ENCODE data around the gene RND3. TPM values are rescaled to one million over a fixed set of nuclear protein-coding genes. Genes with fewer than 3 reads are reported as not detected.
A peak's percentile ranks its signal among the peaks of the same experiment; 100 is the strongest.

RND3 gene, protein sequence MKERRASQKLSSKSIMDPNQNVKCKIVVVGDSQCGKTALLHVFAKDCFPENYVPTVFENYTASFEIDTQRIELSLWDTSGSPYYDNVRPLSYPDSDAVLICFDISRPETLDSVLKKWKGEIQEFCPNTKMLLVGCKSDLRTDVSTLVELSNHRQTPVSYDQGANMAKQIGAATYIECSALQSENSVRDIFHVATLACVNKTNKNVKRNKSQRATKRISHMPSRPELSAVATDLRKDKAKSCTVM
- 10 to 100 TPM; 14.8 to 36.2 (median 24.5) TPM for polyA plus RNA-seq
- long read RNA-seq, donor 1 = 0 reads
- long read RNA-seq, donor 2, partial matches to known transcripts = 0 of 3 reads
- long read RNA-seq, donor 2, other reads (novel, unspliced or antisense) = 0 of 3 reads
- long read RNA-seq, donor 3, partial matches to known transcripts = 0 of 3 reads
- long read RNA-seq, donor 3, other reads (novel, unspliced or antisense) = 0 of 3 reads
- long read RNA-seq, donor 4 = 0 reads
- long read RNA-seq, donor 5, partial matches to known transcripts = 0 of 5 reads
- long read RNA-seq, donor 5, other reads (novel, unspliced or antisense) = 0 of 5 reads
- long read RNA-seq, donor 6, partial matches to known transcripts = 0 of 4 reads
- long read RNA-seq, donor 6, other reads (novel, unspliced or antisense) = 0 of 4 reads
- long read RNA-seq, donor 7 = 0 reads
- long read RNA-seq, donor 8 = 0 reads
- long read RNA-seq, donor 9 = 0 reads
- long read RNA-seq, donor 10, transcript RND3-202 (5 exons, 2,777 nt) = major isoform, 14 of 21 reads
- long read RNA-seq, donor 10, transcript RND3-201 (6 exons, 2,711 nt) = minor isoform, 5 of 21 reads
- long read RNA-seq, donor 10, partial matches to known transcripts = 0 of 21 reads
- long read RNA-seq, donor 10, other reads (novel, unspliced or antisense) = 0 of 21 reads

DNA sequence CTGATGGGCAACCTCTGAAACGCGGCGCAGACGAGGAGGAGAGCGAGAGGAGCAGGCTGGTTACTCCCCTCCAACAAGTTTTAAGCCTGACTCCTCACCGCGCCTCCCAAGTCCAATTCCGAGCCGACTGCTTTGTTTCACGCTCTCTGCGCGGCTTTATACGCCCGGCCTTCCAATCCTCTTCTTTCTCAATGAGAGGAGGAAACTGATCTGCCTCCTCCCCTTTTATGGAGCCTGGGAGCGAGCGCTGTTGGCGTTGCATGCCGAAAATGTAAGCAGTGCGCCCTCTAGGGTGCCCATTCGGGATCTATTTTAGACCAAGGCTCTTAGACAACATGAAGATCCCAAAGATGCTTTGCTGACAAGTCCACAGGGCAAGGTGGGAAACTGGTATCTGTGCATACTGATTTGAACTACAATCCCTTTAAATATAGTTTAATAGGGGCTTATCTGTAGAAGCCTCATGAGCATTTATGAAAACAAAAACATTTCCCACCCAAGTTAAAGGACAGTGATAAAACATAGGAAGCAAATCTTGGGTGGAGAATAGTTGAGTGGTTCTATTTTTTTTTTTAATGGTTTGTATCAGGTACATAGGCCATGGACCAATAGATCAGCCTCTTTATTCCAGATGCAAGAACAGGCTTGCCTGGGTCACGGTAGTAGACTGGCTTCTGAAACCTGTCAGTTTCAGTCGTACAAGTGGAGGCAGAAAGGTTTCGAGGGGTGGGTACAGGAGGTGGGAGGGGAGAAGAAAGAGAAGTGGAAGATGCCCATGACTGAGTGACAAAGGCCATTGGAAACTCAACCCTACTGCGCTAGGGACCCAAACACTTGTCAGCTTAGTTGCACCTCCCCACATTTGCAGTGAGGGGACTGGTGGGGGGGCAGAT is at the start of gene RND3:
Gene RND3, minus strand, starts transcription at position 131 of the 893 bp plus-strand sequence. CDS start 250 bp downstream, outside the sequence.
- Histone ChIP-seq H3K27me3 (ENCODE audit: control insufficient read depth in 3 of 3, insufficient read depth in 3 of 3, low read length in 3 of 3) (peaks cover 0 to 6% (median 0%) of the 10 kb centered on the region in 3 donors), H3K9me3 (ENCODE audit: control insufficient read depth in 2 of 2, insufficient read depth in 1 of 2, low read depth in 1 of 2, low read length in 1 of 2) (no peaks in the 10 kb centered on the region), H3K27ac (ENCODE audit: low read depth in 1 of 3, low read length in 2 of 3) (peak within 1 kb of the TSS; percentile 90 to 95 (median 91)), H3K4me3 (ENCODE audit: low read depth in 1 of 3, low read length in 3 of 3) (peak within 1 kb of the TSS; percentile 75 to 95 (median 89)), H3K4me1 (ENCODE audit: control insufficient read depth in 3 of 3, insufficient read depth in 2 of 3, low read depth in 1 of 3, low read length in 2 of 3) (peaks cover 0 to 15% (median 3%) of the 10 kb centered on the region in 3 donors), H3K36me3 (ENCODE audit: control insufficient read depth in 3 of 3, insufficient read depth in 2 of 3, low read depth in 1 of 3, low read length in 3 of 3) (no peaks in the 10 kb centered on the region)
- peak; percentile 98 for DNase-seq
- no peak for FAIRE-seq
- 12 to 16% (median 13%) methylated on average over 24 of the region's 24 CpGs for WGBS, 3 donors

DNA sequence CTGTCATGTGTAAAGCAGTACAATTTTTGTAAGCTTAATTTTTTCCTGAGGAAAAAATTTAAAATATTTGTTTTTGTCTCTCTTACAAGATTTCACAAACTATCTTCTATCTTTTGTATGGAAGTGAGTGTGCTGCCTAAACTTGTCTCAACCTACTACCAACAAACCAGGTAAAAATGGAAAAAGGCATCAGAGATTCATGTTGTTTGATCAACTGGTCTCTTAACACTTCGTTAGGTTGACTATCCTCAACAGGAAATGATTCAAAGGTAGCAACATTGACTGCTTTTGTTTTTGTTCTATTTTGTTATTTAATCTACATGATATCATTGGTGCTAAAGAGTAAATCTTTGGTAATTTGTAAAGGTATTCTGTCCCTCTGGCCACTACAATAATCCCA is 47.7 kb upstream of the RND3 start:
- Histone ChIP-seq H3K36me3 (ENCODE audit: control insufficient read depth in 3 of 3, insufficient read depth in 2 of 3, low read depth in 1 of 3, low read length in 3 of 3) (no peaks in the 10 kb centered on the region), H3K27me3 (ENCODE audit: control insufficient read depth in 3 of 3, insufficient read depth in 3 of 3, low read length in 3 of 3) (no peaks in the 10 kb centered on the region), H3K4me1 (ENCODE audit: control insufficient read depth in 3 of 3, insufficient read depth in 2 of 3, low read depth in 1 of 3, low read length in 2 of 3) (no peaks in the 10 kb centered on the region), H3K4me3 (ENCODE audit: low read depth in 1 of 3, low read length in 3 of 3) (no peak overlapping the region), H3K27ac (ENCODE audit: low read depth in 1 of 3, low read length in 2 of 3) (no peak overlapping the region), H3K9me3 (ENCODE audit: control insufficient read depth in 2 of 2, insufficient read depth in 1 of 2, low read depth in 1 of 2, low read length in 1 of 2) (no peaks in the 10 kb centered on the region)
- DNase-seq = no peak
- WGBS, 3 donors = 57 to 84% (median 74%) methylated on average over 1 of the region's 1 CpG
- FAIRE-seq = no peak

DNA sequence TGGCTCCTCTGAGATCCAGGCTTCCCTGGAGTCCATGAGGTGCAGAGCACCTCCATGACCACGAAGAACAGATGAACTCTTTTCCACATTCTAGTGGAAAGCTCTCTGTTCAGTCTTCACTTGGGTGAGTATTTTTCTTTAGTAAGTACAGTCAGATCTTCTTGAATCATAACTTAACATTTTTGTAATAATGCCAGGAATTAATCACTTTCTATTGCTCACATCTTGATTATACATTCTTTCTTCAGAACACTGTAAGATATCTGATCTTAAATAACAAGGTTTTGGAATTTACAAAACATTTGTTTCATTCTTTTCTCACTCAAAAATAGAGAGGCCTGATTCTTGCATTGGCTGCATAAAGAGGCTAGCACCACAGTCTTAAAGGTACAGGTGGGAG is 45.4 kb upstream of the RND3 start:
- Histone ChIP-seq H3K36me3 (ENCODE audit: control insufficient read depth in 3 of 3, insufficient read depth in 2 of 3, low read depth in 1 of 3, low read length in 3 of 3) (no peaks in the 10 kb centered on the region), H3K4me1 (ENCODE audit: control insufficient read depth in 3 of 3, insufficient read depth in 2 of 3, low read depth in 1 of 3, low read length in 2 of 3) (peaks cover 0 to 10% (median 0%) of the 10 kb centered on the region in 3 donors), H3K27me3 (ENCODE audit: control insufficient read depth in 3 of 3, insufficient read depth in 3 of 3, low read length in 3 of 3) (no peaks in the 10 kb centered on the region), H3K9me3 (ENCODE audit: control insufficient read depth in 2 of 2, insufficient read depth in 1 of 2, low read depth in 1 of 2, low read length in 1 of 2) (no peaks in the 10 kb centered on the region), H3K4me3 (ENCODE audit: low read depth in 1 of 3, low read length in 3 of 3) (no peak overlapping the region), H3K27ac (ENCODE audit: low read depth in 1 of 3, low read length in 2 of 3) (no peak overlapping the region)
- no peak for DNase-seq
- WGBS, 3 donors = 70 to 77% (median 71%) methylated on average over 1 of the region's 1 CpG
- no peak for FAIRE-seq

DNA sequence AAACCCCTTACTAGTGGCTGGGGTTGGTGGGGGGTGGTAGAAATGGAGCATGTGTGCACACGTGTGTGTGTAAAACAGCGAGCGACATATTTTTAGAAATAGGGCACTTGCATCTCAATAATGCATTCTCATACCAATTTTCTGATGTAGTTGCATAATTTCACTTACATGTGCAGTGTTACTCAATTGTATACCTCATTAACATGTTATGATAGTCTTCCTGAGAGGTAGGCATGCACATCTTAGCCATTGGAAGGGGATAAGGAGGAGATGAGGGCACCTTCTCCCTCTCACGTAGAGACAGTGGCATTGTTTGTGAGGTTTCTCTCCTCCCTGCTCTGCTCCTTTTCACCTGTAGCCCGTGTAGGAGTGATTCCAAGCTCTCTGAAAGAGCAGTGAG is 44.6 kb upstream of the RND3 start:
- Histone ChIP-seq H3K4me3 (ENCODE audit: low read depth in 1 of 3, low read length in 3 of 3) (no peak overlapping the region), H3K9me3 (ENCODE audit: control insufficient read depth in 2 of 2, insufficient read depth in 1 of 2, low read depth in 1 of 2, low read length in 1 of 2) (no peaks in the 10 kb centered on the region), H3K4me1 (ENCODE audit: control insufficient read depth in 3 of 3, insufficient read depth in 2 of 3, low read depth in 1 of 3, low read length in 2 of 3) (peaks cover 0 to 10% (median 0%) of the 10 kb centered on the region in 3 donors), H3K27ac (ENCODE audit: low read depth in 1 of 3, low read length in 2 of 3) (no peak overlapping the region), H3K27me3 (ENCODE audit: control insufficient read depth in 3 of 3, insufficient read depth in 3 of 3, low read length in 3 of 3) (no peaks in the 10 kb centered on the region), H3K36me3 (ENCODE audit: control insufficient read depth in 3 of 3, insufficient read depth in 2 of 3, low read depth in 1 of 3, low read length in 3 of 3) (no peaks in the 10 kb centered on the region)
- FAIRE-seq (no peak), DNase-seq (no peak)
- 85 to 92% (median 86%) methylated on average over 5 of the region's 5 CpGs for WGBS, 3 donors

DNA sequence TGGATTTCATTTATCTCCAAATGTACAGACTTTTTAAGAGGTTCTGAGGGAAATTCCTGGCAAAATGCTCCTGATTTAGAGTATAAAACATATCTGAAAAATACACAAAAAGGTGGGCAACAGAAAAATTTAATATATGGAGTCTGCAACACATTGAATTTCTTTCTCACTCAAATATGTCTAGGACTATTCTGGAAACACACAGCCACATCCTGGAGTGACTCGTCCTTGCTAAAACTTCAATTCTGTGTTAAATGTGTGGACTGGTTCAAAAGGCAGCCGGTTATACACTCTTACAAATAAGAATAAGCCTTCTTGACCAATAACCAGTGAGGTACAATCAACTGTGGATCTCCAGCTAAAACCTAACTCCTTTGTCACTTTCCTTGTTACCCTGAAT is 44.1 kb upstream of the RND3 start:
- H3K4me3 ChIP-seq (ENCODE audit: low read depth in 1 of 3, low read length in 3 of 3) = no peak overlapping the region
- peaks cover 0 to 12% (median 0%) of the 10 kb centered on the region in 3 donors for H3K4me1 ChIP-seq (ENCODE audit: control insufficient read depth in 3 of 3, insufficient read depth in 2 of 3, low read depth in 1 of 3, low read length in 2 of 3)
- no peak for DNase-seq
- no peak overlapping the region for H3K27ac ChIP-seq (ENCODE audit: low read depth in 1 of 3, low read length in 2 of 3)
- H3K36me3 ChIP-seq (ENCODE audit: control insufficient read depth in 3 of 3, insufficient read depth in 2 of 3, low read depth in 1 of 3, low read length in 3 of 3) = no peaks in the 10 kb centered on the region
- FAIRE-seq = no peak
- H3K9me3 ChIP-seq (ENCODE audit: control insufficient read depth in 2 of 2, insufficient read depth in 1 of 2, low read depth in 1 of 2, low read length in 1 of 2) = no peaks in the 10 kb centered on the region
- H3K27me3 ChIP-seq (ENCODE audit: control insufficient read depth in 3 of 3, insufficient read depth in 3 of 3, low read length in 3 of 3) = no peaks in the 10 kb centered on the region
- WGBS, 3 donors = 86 to 93% (median 89%) methylated on average over 2 of the region's 2 CpGs

DNA sequence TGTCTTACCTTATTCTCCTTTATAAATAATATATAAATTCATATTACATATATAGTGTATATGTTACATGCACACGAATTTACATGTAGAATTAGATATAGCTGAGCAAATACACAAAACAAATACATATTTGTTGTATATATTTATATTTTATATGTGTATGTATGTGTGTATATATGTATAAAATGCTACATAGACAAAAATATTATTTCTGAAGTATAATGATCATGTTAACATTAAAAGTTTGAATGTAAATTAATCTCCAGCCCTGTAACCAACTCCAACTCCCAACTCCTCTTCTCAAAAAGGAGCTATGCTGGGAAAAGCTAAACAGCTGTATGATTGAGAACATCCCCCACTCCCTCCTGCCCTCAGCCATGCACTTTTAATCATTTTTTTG is 42.7 kb upstream of the RND3 start:
- Histone ChIP-seq H3K27me3 (ENCODE audit: control insufficient read depth in 3 of 3, insufficient read depth in 3 of 3, low read length in 3 of 3) (no peaks in the 10 kb centered on the region), H3K36me3 (ENCODE audit: control insufficient read depth in 3 of 3, insufficient read depth in 2 of 3, low read depth in 1 of 3, low read length in 3 of 3) (no peaks in the 10 kb centered on the region), H3K9me3 (ENCODE audit: control insufficient read depth in 2 of 2, insufficient read depth in 1 of 2, low read depth in 1 of 2, low read length in 1 of 2) (no peaks in the 10 kb centered on the region), H3K4me1 (ENCODE audit: control insufficient read depth in 3 of 3, insufficient read depth in 2 of 3, low read depth in 1 of 3, low read length in 2 of 3) (peaks cover 0 to 24% (median 0%) of the 10 kb centered on the region in 3 donors), H3K27ac (ENCODE audit: low read depth in 1 of 3, low read length in 2 of 3) (no peak overlapping the region), H3K4me3 (ENCODE audit: low read depth in 1 of 3, low read length in 3 of 3) (no peak overlapping the region)
- DNase-seq (no peak), FAIRE-seq (no peak)
- WGBS, 3 donors = 68 to 79% (median 69%) methylated on average over 1 of the region's 1 CpG

DNA sequence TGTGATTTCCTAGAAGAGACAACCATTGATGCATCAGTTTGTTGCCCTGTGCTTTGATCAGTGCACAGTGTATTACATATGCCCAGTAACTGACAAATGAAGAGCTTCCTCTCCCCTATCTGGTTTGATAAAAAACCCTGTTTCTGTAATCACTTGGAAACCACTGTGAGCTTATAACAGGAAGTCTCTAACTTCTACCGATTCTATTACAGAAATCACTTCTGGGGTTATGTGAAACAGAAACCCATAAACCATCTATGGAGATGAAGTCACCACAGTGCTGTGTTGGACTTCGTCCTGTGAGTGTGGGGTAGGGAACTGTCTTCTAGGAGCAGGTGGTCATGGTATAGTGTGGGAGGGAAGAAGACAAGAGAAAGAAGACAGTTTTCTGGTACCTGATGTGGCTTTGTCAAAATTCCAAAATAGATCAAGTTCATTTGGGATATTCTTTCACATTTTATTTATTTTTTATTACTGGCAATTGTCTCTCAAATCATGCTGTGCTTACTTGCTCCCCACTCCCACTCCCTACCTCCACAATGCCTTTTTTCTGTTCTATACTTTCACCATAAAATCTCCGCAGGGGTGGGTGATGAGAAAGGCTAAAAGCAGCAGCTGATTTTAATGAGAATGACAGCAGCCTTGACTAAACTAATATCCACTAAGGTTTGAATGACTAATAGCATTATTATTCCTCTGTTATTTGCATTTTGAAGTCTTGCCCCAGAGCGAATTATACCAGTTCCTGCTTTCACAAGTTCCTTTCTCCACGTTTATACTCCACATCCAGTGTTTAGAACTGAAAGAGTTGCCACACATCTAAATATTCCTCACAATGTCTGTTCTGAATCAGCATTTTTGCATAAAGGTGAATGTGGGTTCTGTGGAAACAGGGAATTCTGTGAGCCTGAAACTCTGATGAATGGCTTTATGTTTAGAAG is 41.7 kb upstream of the RND3 start:
- peaks cover 0 to 24% (median 0%) of the 10 kb centered on the region in 3 donors for H3K4me1 ChIP-seq (ENCODE audit: control insufficient read depth in 3 of 3, insufficient read depth in 2 of 3, low read depth in 1 of 3, low read length in 2 of 3)
- H3K27me3 ChIP-seq (ENCODE audit: control insufficient read depth in 3 of 3, insufficient read depth in 3 of 3, low read length in 3 of 3) = no peaks in the 10 kb centered on the region
- no peaks in the 10 kb centered on the region for H3K9me3 ChIP-seq (ENCODE audit: control insufficient read depth in 2 of 2, insufficient read depth in 1 of 2, low read depth in 1 of 2, low read length in 1 of 2)
- H3K27ac ChIP-seq (ENCODE audit: low read depth in 1 of 3, low read length in 2 of 3) = peak overlapping the region in 1 of 3 donors; percentile 81
- no peak overlapping the region for H3K4me3 ChIP-seq (ENCODE audit: low read depth in 1 of 3, low read length in 3 of 3)
- no peaks in the 10 kb centered on the region for H3K36me3 ChIP-seq (ENCODE audit: control insufficient read depth in 3 of 3, insufficient read depth in 2 of 3, low read depth in 1 of 3, low read length in 3 of 3)
- 12 to 40% (median 19%) methylated on average over 5 of the region's 5 CpGs for WGBS, 3 donors
- DNase-seq = peak; percentile 18 to 84
- no peak for FAIRE-seq

Measured in small intestine (tissue), 16 donors.